GM21367 (cell line): Measurements from ENCODE around the gene DGLUCY.
"Not testable (repeated sequence)": the region's sequence is repeated elsewhere in the genome, so short reads cannot be mapped to it uniquely, and the experiment has no call there.

Source experiments
- ATAC-seq: cut with Tn5 transposase; IDR thresholded peaks from one replicate; pipeline ENCODE4 v1.9.1; 2021; ENCODE audit not compliant: unreplicated experiment

DGLUCY gene

GRCh38 chr14:91164676-91165075 lies 50.8 kb downstream of the DGLUCY start:
- no peak for ATAC-seq

DNA sequence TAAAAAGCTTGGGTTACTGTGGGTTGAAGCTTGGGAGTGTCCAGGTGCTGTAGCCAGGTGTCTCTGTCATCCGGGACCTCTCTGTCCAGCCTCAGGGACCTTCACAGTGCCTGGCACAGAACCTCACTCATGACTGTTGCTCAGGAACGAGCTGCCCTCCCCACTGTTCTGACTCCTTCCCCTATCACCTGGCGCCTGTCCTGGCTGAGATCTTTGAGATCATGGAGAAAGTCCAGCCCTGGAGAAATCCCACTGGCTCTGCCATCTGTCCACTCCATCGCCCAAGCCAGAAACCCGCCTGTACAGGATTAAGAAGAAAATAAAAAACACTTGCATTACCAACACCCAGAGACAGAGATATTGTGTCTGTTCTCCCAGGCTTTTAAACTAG lies 53.5 kb downstream of the DGLUCY start:
- no peak for ATAC-seq

- ATAC-seq, result no peak
Measured at GRCh38 chr14:91169951-91170350, 56.1 kb downstream of the DGLUCY start.

- ATAC-seq, result no peak
Measured at GRCh38 chr14:91170504-91171121, 56.7 kb downstream of the DGLUCY start.

GRCh38 chr14:91171291-91171690 lies 57.4 kb downstream of the DGLUCY start:
- ATAC-seq, result no peak

DNA sequence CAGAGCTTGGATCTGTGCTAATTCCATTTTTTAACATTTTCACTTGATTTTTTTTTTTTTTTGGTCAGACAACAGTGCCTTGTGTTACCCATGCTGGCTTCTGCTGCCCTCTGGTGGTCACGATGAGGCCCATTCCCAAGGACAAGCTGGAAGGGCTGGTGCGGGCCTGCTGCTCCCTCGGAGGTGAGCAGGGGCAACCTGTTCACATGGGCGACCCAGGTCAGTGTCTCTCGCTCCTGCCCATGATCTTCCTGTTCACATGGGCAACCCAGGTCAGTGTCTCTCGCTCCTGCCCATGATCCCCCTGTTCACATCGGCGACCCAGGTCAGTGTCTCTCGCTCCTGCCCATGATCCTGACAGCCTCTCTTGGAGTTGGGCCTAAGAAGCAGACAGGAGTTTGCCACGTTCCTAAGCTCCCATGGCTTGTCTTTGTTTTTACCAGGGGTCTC lies 59.4 kb downstream of the DGLUCY start:
- ATAC-seq, result no peak

DNA sequence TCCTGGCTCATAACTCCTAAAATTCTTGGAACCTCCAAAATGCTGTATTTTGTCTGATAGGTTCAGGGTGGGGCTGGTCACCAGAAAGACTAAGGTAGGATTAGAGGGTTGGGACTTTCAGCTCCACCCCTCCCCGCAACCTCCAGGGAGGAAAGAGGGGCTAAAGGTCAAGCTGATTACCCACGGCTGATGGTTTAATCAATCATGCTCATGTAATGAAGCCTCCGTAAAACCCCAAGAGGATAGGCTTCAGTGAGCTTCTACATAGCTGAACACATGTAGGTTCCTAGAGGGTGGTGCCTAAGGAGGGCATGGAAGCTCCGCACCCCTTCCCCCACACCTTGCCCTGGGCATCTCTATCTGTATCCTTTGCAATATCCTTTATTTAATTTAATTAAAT lies 60.0 kb downstream of the DGLUCY start:
- no peak for ATAC-seq

GRCh38 chr14:91175291-91176201 lies 61.7 kb downstream of the DGLUCY start:
- no peak for ATAC-seq

GRCh38 chr14:91177073-91178034 lies 63.5 kb downstream of the DGLUCY start:
- no peak for ATAC-seq

GRCh38 chr14:91180611-91181010 lies 66.7 kb downstream of the DGLUCY start:
- no peak for ATAC-seq

- not testable (repeated sequence) for ATAC-seq
Measured at GRCh38 chr14:91182753-91183152, 68.9 kb downstream of the DGLUCY start.

- ATAC-seq, result no peak
Measured at GRCh38 chr14:91184559-91184958, 70.7 kb downstream of the DGLUCY start.

DNA sequence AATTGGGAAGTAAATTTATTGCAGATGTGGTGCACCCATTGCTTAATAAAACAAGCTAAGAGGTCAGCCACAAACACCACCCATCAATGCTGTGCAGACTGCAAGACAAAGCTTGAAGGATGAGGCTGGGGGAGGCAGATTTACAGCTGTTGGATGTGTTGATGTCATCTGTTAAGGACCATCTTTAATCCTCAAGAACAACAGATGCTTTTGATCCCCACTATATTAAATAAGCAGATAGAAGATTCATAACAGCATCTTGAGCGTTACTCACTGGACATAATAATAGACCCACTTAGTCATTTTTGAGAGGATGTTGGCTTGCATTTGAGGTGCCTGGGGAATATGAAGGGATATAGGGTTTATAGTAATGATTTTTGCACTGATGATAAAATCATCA lies 71.8 kb downstream of the DGLUCY start:
- ATAC-seq, result no peak

DNA sequence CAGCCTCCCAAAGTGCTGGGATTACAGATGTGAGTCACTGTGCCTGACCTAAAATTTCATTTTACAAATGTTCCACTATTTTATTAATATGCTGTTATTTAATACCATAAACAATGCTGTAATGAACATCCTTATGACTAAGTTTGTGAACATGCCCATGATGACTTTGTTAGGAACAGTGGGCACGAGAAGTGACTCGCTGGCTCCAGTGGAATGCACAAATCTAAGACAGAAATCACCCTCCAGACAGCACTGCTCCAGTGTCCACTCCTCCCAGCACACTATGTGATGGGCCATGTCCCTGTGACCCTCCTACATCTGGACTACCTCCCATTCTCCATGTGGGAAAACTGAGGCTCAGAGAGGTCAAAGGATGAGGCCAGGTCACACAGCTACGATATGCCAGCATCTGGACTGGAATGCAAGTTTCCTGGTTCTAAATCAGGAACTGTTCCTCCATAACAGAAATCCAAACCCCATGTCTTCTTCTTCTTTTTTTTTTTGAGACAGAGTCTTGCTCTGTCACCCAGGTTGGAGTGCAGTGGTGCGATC lies 72.7 kb downstream of the DGLUCY start:
- ATAC-seq, result no peak

- ATAC-seq, result no peak
Measured at GRCh38 chr14:91187271-91187670, 73.4 kb downstream of the DGLUCY start.

DNA sequence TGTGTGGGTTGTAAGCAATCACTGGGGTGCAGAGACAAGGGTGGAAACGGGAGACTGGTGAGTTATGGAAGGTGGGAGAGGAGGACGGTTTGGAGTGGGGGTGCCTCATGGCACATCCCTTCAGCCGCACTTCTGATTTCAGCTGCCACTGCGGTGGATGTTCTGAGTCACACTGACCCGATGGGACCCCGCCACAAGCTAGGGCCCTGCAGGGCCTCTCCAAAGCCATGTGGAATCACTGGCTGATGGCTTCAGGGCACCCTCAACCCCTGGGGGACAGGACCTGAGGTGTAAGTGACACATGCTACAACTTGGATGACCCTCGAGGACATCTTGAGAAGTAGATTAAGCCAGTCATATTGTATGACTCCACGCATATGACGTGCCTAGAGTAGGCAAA lies 77.0 kb downstream of the DGLUCY start:
- ATAC-seq, result no peak

DNA sequence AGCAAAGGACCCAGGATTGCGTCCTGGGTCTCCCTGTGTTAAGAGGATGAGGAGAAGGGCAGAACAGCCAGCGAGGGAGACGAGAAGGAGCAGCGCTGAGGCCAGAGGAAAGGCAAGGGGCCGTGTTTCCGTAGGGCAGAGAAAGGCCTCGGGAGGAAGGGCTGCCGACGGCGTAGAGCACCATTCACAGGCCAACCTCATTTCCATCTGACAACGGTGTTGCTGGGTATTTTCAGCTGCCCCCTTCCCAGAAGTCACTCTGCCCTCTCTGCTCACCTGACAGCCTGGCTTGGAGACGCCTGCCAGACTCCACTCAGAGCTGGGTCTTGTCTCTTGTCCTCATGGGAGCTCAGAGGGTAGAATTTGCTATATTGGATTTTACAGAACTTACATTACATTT lies 79.2 kb downstream of the DGLUCY start:
- ATAC-seq, result no peak

GRCh38 chr14:91195881-91196280 lies 82.0 kb downstream of the DGLUCY start:
- ATAC-seq, result no peak

- no peak for ATAC-seq
Measured at GRCh38 chr14:91197631-91198030, 83.8 kb downstream of the DGLUCY start.

DNA sequence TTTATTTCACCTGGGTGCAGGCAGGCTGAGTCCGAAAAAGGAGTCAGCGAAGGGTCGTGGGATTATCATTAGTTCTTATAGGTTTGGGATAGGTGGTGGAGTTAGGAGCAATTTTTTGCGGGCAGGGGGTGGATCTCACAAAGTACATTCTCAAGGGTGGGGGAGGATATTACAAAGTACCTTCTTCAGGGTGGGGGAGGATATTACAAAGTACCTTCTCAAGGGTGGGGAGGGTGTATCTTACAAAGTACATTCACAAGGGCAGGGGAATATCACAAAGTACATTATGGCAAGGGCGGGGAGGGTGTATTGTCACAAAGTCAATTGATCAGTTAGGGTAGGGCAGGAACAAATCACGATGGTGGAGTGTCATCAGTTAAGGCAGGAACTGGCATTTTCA lies 86.9 kb downstream of the DGLUCY start:
- not testable (repeated sequence) for ATAC-seq
